ENCODE data around the gene SEMA6C.
A peak's percentile ranks its signal among the peaks of the same experiment; 100 is the strongest.

SEMA6C gene

DNA sequence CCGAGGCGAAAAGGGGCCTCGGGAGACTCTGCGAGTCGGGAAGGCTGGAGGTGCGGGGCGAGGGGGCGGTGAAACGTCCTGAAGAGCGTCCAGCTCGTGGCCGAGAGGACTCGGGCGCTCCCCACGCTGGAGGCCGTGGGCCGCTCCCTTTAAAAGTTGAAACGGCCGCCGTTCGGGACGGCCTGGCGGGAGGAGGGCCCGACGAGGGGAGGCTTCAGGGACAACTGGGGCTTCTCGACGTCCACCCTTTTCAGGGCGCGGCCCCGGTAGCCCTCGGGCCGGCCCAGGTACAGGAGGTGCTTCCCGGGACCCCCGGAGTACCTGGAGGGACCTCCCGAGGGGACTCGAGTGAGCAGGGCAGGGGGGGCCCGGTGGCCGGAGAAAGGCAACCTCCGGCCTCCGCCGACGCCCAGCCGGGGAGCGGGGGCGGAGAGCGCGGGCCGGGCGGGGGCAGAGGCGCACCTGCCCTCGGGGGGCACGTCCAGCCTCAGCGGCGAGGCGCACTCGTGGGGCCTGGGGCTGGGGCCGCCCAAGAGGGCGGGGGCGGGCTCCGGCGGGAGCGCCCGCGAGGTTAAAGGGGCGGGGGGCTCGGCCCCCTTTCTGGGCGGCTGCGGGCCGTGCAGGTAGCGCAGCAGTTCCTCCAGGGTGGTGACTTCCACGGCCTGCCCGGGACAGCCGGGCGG is 14.0 kb downstream of the SEMA6C start:
- H3K4me3 ChIP-seq (ENCODE audit: low read depth, low read length): no peak overlapping the region
- no peak for DNase-seq (ENCODE audit: low read depth)
- TF ChIP-seq MYC (IDR thresholded peaks at IDR 0.05; ENCODE audit: low read depth, low read length): no peak

DNA sequence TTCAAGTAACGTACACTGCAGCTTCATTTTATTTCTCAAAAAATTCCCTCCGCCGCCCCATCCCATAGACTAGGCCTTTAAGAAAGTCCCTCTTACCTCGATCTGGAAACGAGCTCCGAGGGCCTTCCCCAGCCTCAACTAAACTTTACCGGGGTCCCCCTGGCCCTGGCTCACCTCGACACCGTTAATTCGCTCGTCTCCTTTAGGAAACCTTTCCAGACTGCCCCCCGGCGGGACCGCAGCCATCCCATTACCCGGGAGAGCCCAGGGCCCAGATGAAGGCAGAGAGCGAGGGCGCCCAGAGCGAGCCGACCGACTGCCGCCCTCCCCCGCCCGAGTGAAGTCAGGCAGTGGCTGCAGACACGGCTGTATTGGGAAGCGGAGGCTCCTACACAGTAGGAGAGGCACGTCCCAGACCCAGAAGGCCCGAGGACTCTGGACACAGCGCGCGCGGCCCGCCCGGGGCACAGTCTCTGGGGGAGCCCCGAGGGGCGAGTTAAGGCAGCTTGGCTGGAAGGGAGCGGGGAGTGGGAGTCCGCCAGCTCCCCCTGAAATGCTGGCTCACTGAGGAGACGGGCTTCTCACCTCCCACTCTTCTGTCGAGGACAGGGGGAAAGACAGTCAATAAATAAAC is 14.6 kb downstream of the SEMA6C start:
- no peak for DNase-seq (ENCODE audit: low read depth)
- TF ChIP-seq, protein P1, sequence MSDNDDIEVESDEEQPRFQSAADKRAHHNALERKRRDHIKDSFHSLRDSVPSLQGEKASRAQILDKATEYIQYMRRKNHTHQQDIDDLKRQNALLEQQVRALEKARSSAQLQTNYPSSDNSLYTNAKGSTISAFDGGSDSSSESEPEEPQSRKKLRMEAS (IDR thresholded peaks at IDR 0.05; ENCODE audit: low read depth, low read length): no peak
- TF ChIP-seq MYC (IDR thresholded peaks at IDR 0.05; ENCODE audit: low read depth, low read length): no peak
- no peak overlapping the region for H3K4me3 ChIP-seq (ENCODE audit: low read depth, low read length)

DNA sequence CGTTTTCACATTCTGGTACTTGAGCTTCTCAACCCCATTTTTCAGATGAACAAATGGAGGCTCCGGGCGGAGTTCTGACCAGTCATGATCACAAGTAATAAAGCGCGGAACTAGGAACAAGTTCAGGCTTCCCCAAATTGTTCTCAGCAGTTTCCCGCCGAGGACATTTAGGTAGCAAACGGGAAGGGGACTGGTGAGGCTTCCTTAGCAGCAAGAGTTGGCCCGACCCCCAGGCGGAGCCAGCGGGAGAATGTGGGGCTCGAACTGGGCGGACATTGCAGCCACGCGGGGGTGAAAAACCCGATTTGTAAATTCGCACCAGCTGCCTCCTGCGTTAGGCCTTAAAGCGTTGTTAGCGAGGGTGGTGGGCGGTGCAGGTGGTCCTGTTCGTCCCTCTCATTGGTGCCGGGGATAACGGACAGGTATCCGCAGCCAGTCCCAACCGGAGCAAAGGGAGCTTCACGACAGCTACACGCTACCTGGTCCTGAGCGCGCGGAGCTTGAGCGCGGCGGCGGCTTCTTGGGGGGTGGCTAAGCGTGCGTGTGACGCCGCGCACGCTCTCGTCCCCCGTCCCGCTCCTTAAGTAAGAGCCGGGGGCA is 15.3 kb downstream of the SEMA6C start:
- no peak for DNase-seq (ENCODE audit: low read depth)
- no peak for TF ChIP-seq POLR2A (IDR thresholded peaks at IDR 0.05; ENCODE audit: extremely low read depth, insufficient read length)
- TF ChIP-seq, protein P1 (IDR thresholded peaks at IDR 0.05; ENCODE audit: low read depth, low read length): no peak
- no peak overlapping the region for H3K4me3 ChIP-seq (ENCODE audit: low read depth, low read length)

DNA sequence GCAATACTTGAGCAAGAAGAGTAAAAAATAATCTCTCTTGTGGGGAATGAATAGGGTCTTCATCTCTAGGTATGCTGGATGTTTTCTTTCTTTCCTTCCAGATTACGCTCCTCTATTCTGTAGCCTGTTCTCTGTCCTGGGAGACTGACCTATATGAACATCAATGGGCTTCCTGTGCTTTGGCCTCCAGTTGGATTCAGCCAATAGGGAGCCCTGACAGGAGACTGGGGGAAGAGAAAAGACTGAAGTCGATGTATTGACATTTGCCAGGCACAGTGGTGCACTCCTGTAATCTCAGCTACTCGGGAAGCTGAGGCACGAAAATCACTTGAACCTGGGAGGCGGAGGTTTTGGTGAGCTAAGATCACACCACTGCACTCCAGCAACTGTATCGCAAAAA is 17.6 kb downstream of the SEMA6C start:
- TF ChIP-seq MYC (IDR thresholded peaks at IDR 0.05; ENCODE audit: low read depth, low read length) (no peak), POLR2A (IDR thresholded peaks at IDR 0.05; ENCODE audit: extremely low read depth, insufficient read length) (no peak)
- TF ChIP-seq, protein P2, sequence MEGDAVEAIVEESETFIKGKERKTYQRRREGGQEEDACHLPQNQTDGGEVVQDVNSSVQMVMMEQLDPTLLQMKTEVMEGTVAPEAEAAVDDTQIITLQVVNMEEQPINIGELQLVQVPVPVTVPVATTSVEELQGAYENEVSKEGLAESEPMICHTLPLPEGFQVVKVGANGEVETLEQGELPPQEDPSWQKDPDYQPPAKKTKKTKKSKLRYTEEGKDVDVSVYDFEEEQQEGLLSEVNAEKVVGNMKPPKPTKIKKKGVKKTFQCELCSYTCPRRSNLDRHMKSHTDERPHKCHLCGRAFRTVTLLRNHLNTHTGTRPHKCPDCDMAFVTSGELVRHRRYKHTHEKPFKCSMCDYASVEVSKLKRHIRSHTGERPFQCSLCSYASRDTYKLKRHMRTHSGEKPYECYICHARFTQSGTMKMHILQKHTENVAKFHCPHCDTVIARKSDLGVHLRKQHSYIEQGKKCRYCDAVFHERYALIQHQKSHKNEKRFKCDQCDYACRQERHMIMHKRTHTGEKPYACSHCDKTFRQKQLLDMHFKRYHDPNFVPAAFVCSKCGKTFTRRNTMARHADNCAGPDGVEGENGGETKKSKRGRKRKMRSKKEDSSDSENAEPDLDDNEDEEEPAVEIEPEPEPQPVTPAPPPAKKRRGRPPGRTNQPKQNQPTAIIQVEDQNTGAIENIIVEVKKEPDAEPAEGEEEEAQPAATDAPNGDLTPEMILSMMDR (IDR thresholded peaks at IDR 0.05; ENCODE audit: low read depth, low read length): no peak
- TF ChIP-seq, protein P1 (IDR thresholded peaks at IDR 0.05; ENCODE audit: low read depth, low read length): no peak
- no peak for DNase-seq (ENCODE audit: low read depth)
- no peak overlapping the region for H3K4me3 ChIP-seq (ENCODE audit: low read depth, low read length)

DNA sequence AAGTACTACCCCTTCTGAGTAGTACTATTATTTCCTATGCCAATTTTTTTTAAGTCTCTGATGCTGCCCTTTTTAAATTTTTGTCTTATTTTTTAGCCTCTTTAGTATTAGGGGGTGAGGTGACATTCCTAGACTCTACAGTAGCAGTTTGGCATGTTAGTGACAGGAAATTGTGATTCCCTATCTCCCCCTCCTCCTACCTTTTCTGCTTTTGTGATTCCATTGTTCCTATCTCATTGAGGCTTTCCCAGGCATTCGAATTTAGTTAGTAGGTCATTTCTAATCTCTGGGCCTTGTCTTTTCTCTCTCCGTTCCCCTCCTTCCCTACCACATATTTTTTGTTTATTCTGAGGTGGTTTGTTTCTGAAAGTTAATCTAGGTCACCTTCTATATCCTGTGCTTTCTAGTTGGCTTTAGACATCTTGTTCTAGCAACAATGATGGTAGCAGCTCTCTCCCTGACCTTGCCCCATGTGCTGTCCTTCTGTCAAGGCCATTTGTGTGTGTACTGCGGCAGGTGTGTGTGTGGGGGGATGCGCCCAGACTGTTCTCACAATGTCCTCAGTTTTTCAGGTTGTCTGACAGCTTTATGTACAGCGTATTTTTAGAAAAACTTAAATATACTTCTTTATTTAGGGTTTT is 21.5 kb downstream of the SEMA6C start:
- no peak overlapping the region for H3K4me3 ChIP-seq (ENCODE audit: low read depth, low read length)
- TF ChIP-seq MYC (IDR thresholded peaks at IDR 0.05; ENCODE audit: low read depth, low read length): no peak
- TF ChIP-seq, protein P2 (IDR thresholded peaks at IDR 0.05; ENCODE audit: low read depth, low read length): no peak
- TF ChIP-seq POLR2A (IDR thresholded peaks at IDR 0.05; ENCODE audit: extremely low read depth, insufficient read length): no peak
- DNase-seq (ENCODE audit: low read depth): no peak

DNA sequence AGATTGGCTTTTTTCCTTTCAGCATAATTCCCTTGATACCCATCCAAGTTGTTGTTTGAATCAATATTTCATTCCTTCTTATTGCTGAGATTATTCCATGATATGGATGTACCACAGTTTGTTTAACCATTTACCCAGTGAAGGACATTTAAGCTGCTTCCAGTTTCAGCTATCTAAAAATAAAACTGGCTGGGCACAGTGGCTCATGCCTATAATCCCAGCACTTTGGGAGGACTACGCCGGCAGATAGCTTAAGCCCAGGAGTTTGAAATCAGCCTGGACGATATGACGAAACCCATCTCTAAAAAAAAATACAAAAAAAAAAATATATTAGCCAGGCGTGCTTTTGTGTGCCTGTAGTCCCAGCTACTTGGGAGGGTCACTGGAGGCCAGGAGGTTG is 32.6 kb downstream of the SEMA6C start:
- TF ChIP-seq MYC (IDR thresholded peaks at IDR 0.05; ENCODE audit: low read depth, low read length): no peak
- TF ChIP-seq POLR2A (IDR thresholded peaks at IDR 0.05; ENCODE audit: extremely low read depth, insufficient read length): no peak
- TF ChIP-seq, protein P2 (IDR thresholded peaks at IDR 0.05; ENCODE audit: low read depth, low read length): no peak
- TF ChIP-seq, protein P1 (IDR thresholded peaks at IDR 0.05; ENCODE audit: low read depth, low read length): no peak
- no peak for DNase-seq (ENCODE audit: low read depth)
- no peak overlapping the region for H3K4me3 ChIP-seq (ENCODE audit: low read depth, low read length)

DNA sequence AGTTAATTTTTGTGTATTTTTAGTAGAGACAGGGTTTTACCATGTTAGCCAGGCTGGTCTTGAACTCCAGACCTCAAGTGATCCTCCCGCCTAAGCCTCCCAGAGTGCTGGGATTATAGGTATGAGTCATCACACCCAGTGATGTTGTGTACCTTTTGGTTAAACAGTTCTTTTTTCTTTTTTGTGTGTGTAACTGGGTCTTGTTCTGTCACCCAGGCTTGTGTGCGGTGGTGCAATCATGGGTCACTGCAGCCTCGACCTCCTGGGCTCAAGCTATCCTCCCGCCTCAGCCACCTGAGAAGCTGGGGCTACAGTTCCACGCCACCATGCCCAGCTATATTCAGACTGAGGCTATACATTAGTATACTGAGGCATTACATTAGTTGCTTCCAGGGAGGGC is 38.1 kb downstream of the SEMA6C start:
- no peak for TF ChIP-seq POLR2A (IDR thresholded peaks at IDR 0.05; ENCODE audit: extremely low read depth, insufficient read length)
- TF ChIP-seq, protein P1 (IDR thresholded peaks at IDR 0.05; ENCODE audit: low read depth, low read length): no peak
- TF ChIP-seq, protein P2 (IDR thresholded peaks at IDR 0.05; ENCODE audit: low read depth, low read length): no peak
- no peak for TF ChIP-seq MYC (IDR thresholded peaks at IDR 0.05; ENCODE audit: low read depth, low read length)
- DNase-seq (ENCODE audit: low read depth): peak; percentile 36
- no peak overlapping the region for H3K4me3 ChIP-seq (ENCODE audit: low read depth, low read length)
